ENCODE data around the gene ANKRD13D.

Gene ANKRD13D

GRCh38 chr11:67289226-67289650, at the start of gene ANKRD13D:
TSS of gene ANKRD13D (plus strand) at chr11:67289303. CDS start at chr11:67289461, 158 bp downstream.
- no peak for DNase-seq

- peak; percentile 89 for DNase-seq
These were observed 49.1 kb upstream of the ANKRD13D start for GRCh38 chr11:67239783-67240575.

GRCh38 chr11:67240576-67241389, 48.3 kb upstream of the ANKRD13D start:
- DNase-seq = peak; percentile 75 to 79

- no peak for DNase-seq
These were observed 46.6 kb upstream of the ANKRD13D start for GRCh38 chr11:67242548-67242947.

DNA sequence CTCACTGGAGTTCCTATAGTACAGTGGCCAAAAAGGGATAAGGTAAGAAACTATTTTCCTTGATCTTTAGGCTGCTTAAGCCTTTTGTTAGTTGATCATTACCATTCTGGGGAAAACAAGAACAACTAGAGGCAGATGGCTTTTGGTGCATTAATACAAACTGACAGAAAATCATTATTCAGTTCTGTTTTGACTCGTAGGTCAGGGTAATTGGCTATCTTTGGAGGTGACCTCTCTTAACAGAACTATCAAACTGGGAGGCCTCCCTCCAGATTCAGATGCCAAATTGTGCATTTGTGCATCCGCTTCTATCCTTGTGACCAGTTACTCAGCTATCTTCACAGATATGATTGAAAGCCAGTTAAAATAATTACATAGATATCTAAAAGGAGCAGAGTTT, 46.1 kb upstream of the ANKRD13D start:
- DNase-seq = no peak

DNA sequence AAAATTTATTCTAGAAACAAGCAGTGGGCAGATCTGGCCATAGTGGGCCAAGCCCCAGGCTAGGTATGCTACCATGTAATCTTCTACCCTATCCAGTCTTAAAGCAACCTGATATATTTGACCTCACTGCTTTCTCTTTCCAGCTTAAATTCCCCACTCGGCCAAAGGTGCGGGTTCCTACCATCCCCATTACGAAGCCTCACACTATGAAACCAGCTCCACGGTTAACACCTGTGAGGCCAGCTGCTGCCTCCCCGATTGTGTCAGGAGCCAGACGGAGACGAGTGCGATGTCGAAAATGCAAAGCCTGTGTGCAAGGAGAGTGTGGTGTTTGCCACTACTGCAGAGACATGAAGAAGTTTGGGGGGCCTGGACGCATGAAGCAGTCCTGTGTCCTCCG, 44.1 kb upstream of the ANKRD13D start:
- no peak for DNase-seq

GRCh38 chr11:67247946-67248550, 41.1 kb upstream of the ANKRD13D start:
- DNase-seq = no peak

DNA sequence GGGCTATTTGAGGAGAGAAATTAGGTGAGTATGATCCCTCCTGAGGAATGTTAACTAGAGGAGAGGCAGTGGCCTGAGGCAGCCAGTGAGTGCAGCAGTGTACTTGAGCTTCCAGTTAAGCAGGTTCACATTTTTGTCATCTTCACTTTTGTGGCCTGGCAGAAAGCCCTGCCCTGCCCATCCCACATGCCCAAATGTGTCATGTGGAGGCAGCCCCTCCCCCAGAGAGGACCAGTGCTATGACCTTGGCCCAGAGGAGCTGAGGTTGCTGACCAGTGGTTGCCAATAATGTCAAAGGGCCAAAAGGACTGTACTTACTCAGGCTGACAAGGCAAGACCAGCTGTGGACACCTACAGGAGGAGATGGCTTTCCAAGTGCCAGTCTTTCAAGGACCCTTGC, 40.5 kb upstream of the ANKRD13D start:
- DNase-seq = no peak

DNA sequence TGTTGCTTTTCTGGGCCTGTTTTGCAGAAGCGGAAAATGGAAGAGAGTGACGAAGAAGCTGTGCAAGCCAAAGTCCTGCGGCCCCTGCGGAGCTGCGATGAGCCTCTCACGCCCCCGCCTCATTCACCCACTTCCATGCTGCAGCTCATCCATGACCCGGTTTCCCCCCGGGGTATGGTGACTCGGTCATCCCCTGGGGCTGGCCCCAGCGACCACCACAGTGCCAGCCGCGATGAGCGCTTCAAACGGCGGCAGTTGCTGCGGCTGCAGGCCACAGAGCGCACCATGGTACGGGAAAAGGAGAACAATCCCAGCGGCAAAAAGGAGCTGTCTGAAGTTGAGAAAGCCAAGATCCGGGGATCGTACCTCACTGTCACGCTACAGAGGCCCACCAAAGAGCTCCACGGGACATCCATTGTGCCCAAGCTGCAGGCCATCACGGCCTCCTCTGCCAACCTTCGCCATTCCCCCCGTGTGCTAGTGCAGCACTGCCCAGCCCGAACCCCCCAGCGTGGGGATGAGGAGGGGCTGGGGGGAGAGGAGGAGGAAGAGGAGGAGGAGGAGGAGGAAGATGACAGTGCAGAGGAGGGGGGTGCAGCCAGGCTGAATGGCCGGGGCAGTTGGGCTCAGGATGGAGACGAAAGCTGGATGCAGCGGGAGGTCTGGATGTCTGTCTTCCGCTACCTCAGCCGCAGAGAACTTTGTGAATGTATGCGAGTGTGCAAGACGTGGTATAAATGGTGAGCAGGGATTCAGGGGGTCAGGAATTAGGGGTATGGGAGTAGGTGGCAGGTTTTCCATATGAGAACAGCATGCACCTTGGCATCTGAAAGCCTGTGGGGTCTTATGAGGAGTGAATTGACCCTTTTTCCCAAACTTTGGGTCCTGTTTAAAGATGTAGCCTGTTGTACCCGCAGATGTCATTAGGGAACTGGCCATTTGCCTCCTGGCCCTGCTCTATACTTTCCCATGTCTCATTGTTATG, 38.8 kb upstream of the ANKRD13D start:
- DNase-seq = no peak

- DNase-seq = no peak
These were observed 37.3 kb upstream of the ANKRD13D start for GRCh38 chr11:67251841-67252240.

DNA sequence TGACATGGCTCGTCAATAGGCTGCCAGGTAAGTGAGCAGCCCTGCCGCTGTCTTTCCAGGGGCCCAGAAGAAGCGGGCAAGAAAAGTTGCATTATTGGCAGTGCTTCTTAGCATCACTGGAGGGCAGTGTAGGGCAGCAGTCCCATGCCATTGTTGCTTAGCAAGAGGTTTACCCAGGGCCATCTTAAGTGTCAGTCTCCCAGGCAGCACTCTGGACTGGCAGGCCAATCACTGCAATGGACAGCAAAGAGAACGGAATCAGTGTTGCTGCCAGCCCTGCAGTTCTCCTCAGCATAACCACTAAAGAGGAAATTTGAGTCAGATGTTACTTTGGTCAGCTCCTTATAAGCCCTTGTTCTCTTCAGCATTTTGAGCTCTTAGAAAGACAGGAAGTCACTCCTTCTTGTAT, 36.3 kb upstream of the ANKRD13D start:
- DNase-seq = no peak

- no peak for DNase-seq
These were observed 35.1 kb upstream of the ANKRD13D start for GRCh38 chr11:67253872-67254624.

- no peak for DNase-seq
These were observed 34.3 kb upstream of the ANKRD13D start for GRCh38 chr11:67254798-67255197.

DNA sequence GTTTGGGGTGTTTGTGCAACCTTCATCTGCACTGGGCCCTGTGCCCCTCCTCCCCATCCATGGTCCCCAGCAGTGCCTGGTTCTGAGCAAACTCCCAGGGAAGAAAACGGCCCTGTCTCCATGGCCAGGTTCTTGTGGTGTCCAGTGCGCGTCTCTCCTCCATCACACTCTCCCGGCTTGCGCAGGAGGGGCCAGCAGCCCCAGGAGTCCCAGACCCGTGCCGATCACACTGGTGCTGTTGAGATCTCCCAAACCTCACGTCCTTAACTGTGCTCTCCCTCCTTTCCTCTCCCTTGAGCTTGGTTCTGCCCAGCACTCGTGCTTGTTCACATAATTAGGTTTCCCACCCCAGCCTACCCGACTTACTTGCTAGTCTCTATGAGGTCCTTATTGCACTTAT, 33.8 kb upstream of the ANKRD13D start:
- DNase-seq = no peak

DNA sequence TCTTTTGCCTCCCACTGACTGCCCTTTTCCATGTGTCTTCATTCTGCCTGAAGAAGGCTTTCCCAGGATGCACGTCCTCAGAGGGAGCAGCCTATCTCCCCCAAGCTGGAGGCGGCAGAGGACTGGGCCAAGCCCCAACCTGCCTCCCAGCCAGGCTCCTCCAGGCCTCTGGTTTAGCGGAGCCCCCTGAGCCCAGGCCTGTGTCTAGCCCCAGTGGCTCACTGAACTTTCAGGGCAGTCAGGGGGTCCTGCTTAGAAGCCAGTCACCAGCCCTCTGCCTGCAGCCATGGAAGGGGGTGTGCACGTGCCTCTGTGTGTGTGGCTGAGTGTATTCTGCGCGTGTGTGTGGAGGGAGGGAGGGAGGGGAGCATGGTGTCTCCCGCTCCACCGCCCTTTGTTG, 33.2 kb upstream of the ANKRD13D start:
- no peak for DNase-seq

DNA sequence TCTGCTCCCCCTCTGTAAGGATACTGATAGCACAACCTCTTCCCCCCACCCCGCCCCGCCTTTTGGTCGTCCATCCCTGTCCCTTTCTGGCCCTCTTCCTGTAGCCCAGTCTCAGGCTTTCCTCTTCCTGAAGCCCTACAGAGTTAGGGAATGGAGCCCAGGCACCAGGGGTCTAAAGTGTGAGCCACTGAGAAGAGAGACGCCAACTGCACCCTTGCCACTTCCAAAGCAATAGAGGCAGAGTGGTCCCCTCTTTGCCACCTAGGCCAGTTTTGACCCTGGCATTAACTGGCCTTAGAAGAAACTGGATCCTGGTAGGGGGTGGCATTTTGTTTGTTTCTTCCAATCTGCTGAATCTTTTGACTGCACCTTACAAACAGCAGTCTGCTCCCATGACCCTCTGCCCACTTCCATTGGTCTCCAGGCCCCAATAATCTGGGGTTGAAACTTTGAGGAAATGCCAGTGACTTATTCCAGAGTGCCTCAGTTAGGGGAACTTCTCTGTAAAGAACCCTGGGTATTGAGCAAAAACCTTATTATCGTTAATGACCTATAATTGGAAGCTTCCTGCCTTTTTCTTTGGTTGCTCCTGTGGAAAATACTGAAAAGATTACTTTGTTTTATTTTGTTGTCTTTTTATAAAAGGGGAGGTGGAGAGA, 32.5 kb upstream of the ANKRD13D start:
- DNase-seq = no peak

DNA sequence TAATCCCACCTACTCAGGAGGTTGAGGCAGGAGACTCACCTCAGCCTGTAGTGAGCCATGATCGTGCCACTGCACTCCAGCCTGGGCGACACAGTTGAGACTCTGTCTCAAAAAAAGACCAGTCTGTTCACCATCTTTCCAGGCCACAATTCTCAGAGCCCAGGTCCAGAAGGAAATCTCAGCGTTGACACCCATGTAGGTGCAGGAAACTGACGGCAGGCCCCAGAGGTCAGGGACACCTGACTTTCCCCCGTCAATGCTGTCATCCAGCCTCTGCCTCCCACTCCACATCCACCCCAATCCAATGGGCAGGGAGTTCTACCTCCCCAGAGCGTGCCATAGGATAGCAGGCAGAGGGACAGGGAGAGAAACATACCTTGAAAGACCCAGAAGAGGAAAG, 28.7 kb upstream of the ANKRD13D start:
- DNase-seq = no peak

GRCh38 chr11:67260885-67261639, 28.0 kb upstream of the ANKRD13D start:
- DNase-seq = peak; percentile 59 to 60

- DNase-seq = no peak
These were observed 27.5 kb upstream of the ANKRD13D start for GRCh38 chr11:67261640-67261945.

DNA sequence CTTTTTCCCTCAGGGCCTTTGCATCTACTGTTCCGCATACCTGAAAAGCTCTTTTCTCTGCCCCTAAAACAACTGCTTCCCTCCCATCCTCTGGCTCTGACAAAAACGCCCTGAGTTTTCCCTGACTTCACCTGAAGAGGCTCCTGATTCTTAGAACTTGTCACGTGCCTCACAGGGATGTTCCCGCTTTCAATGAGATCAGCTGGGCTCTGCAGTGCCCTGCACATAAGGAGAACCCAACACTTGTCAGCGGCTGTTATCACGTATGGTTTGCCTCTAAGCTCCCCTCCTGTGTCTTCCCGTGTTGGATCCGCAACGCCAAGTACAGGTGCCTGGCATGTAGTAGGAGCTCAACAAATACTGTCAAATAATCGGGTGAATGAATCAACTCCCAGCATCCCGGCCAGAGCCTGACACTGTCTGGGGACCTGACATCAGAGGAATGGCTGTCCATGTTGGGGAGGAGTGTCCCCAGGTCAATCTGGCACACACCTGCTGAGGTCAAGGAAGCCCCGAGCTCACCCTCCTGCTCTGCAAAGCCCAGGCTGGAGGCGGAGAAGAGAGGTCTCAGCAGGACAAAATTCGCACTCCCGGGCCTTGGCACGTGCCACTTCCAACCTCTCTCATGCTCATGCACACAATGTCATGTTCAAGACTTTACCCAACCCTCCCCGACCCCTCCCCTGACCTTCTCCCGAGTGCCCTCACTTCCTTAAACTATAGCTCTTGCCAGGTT, 27.0 kb upstream of the ANKRD13D start:
- DNase-seq = no peak

Data from stimulated activated CD4-positive, alpha-beta T cell treated with anti-CD3 and anti-CD28 coated beads, Interleukin-2, amount 100 ng/mL, for 48 hours (primary cell).